GM23338 (cell line): ENCODE measurements around the gene LONRF3. TPM values are rescaled to one million over a fixed set of nuclear protein-coding genes. Genes with fewer than 3 reads are reported as not detected.

Experiments
- ATAC-seq: fragments of 200-7000 bp; cut with Tn5 transposase; 3 replicates; pipeline ENCODE4 v1.9.1; 2020
- DNase-seq: peaks from one replicate; pipeline ENCODE4 v3.0.0-alpha.2; 2015; ENCODE audit warnings: low spot score
- H2AFZ ChIP-seq: fragments of 200-600 bp; sonication (generic); 2 replicates; pipeline ENCODE4 v1.8.0; 2016; ENCODE audit warnings: antibody characterized with exemption, mild to moderate bottlenecking, moderate library complexity
- H3F3A ChIP-seq: fragments of 200-600 bp; sonication (generic); replicated peaks from 2 replicates; pipeline ENCODE4 v1.8.0; 2017; ENCODE audit warnings: antibody characterized with exemption, mixed run types, low read depth
- H3K27ac ChIP-seq: fragments of 200-600 bp; sonication (generic); 2 replicates; pipeline ENCODE4 v1.6.1; 2016; ENCODE audit warnings: low read depth
- H3K27me3 ChIP-seq: fragments of 200-600 bp; sonication (generic); 2 replicates; pipeline ENCODE4 v1.8.0; 2016; ENCODE audit warnings: mild to moderate bottlenecking, mixed run types, moderate library complexity; ENCODE audit not compliant: insufficient read depth
- H3K36me3 ChIP-seq: fragments of 200-600 bp; sonication (generic); 2 replicates; pipeline ENCODE4 v1.8.0; 2016; ENCODE audit warnings: mild to moderate bottlenecking; ENCODE audit not compliant: insufficient read depth
- H3K4me1 ChIP-seq: fragments of 200-600 bp; sonication (generic); 2 replicates; pipeline ENCODE4 v1.8.0; 2016; ENCODE audit warnings: mild to moderate bottlenecking, moderate library complexity; ENCODE audit not compliant: insufficient read depth
- H3K4me2 ChIP-seq: fragments of 200-600 bp; sonication (generic); 2 replicates; pipeline ENCODE4 v1.7.1; 2017; ENCODE audit warnings: mixed run types
- H3K4me3 ChIP-seq: fragments of 200-600 bp; sonication (generic); 2 replicates; pipeline ENCODE4 v1.6.1; 2016; ENCODE audit warnings: mixed run types
- H3K79me2 ChIP-seq: fragments of 200-600 bp; sonication (generic); replicated peaks from 2 replicates; pipeline ENCODE4 v1.8.0; 2017; ENCODE audit warnings: mild to moderate bottlenecking; ENCODE audit not compliant: insufficient read depth
- H3K9me2 ChIP-seq: fragments of 200-600 bp; sonication (generic); 2 replicates; pipeline ENCODE4 v1.8.0; 2017; ENCODE audit not compliant: insufficient read depth
- H4K20me1 ChIP-seq: fragments of 200-600 bp; sonication (generic); replicated peaks from 2 replicates; pipeline ENCODE4 v1.8.0; 2017; ENCODE audit warnings: mild to moderate bottlenecking; ENCODE audit not compliant: insufficient read depth
- H3K27ac Mint-ChIP-seq: 2 replicates; pipeline ENCODE4 v1.8.0; 2020; ENCODE audit warnings: inconsistent platforms, mild to moderate bottlenecking, moderate library complexity, mixed read lengths
- H3K27me3 Mint-ChIP-seq: 3 replicates; pipeline ENCODE4 v1.8.0; 2022; ENCODE audit warnings: low read depth, mild to moderate bottlenecking, moderate library complexity, mixed read lengths, inconsistent platforms; ENCODE audit not compliant: insufficient read depth, poor library complexity
- H3K36me3 Mint-ChIP-seq: 3 replicates; pipeline ENCODE4 v1.8.0; 2021; ENCODE audit warnings: low read depth, mild to moderate bottlenecking, inconsistent platforms, moderate library complexity, mixed read lengths
- H3K4me1 Mint-ChIP-seq: 3 replicates; pipeline ENCODE4 v1.8.0; 2020; ENCODE audit warnings: mild to moderate bottlenecking, inconsistent platforms, mixed read lengths
- H3K4me3 Mint-ChIP-seq: 3 replicates; pipeline ENCODE4 v1.8.0; 2021; ENCODE audit warnings: moderate library complexity, mild to moderate bottlenecking, inconsistent platforms, mixed read lengths
- H3K9me3 Mint-ChIP-seq: 3 replicates; pipeline ENCODE4 v1.8.0; 2020; ENCODE audit warnings: moderate library complexity, mild to moderate bottlenecking, inconsistent platforms, mixed read lengths
- CREB1 ChIP-seq: fragments of 250-450 bp; sonication (Bioruptor Pico); IDR thresholded peaks from 2 replicates; pipeline ENCODE4 v1.5.0; 2020; ENCODE audit warnings: low read depth, mild to moderate bottlenecking, moderate library complexity
- ETS1 ChIP-seq: IDR thresholded peaks from 2 replicates; pipeline ENCODE4 v1.6.1; 2016; ENCODE audit warnings: antibody characterized with exemption
- EZH2 ChIP-seq: fragments of 200-600 bp; sonication (generic); IDR thresholded peaks from one replicate; pipeline ENCODE4 v1.8.0; 2017; ENCODE audit warnings: antibody characterized with exemption, mild to moderate bottlenecking, low read depth; ENCODE audit not compliant: unreplicated experiment
- EZH2phosphoT487 ChIP-seq: fragments of 200-600 bp; sonication (generic); IDR thresholded peaks from one replicate; pipeline ENCODE4 v1.8.1; 2018; ENCODE audit warnings: antibody characterized with exemption; ENCODE audit not compliant: unreplicated experiment
- JUNB ChIP-seq: IDR thresholded peaks from one replicate; pipeline ENCODE4 v1.6.1; 2016; ENCODE audit warnings: antibody characterized with exemption; ENCODE audit not compliant: unreplicated experiment
- NANOG ChIP-seq: IDR thresholded peaks from 2 replicates; pipeline ENCODE4 v1.6.1; 2016; ENCODE audit warnings: antibody characterized with exemption, borderline replicate concordance
- POLR2AphosphoS5 ChIP-seq: IDR thresholded peaks from 2 replicates; pipeline ENCODE4 v1.6.1; 2016; ENCODE audit warnings: antibody characterized with exemption, low read depth
- REST ChIP-seq: IDR thresholded peaks from one replicate; pipeline ENCODE4 v1.6.1; 2018; ENCODE audit warnings: antibody characterized with exemption; ENCODE audit not compliant: unreplicated experiment
- ZNF114 ChIP-seq: fragments of 250-450 bp; sonication (Bioruptor Pico); IDR thresholded peaks from 2 replicates; pipeline ENCODE4 v1.5.0; 2020; ENCODE audit warnings: mild to moderate bottlenecking, moderate library complexity
- polyA plus RNA-seq: library from polyadenylated mRNA; unstranded; fragments of >200 nt; fragmentation: Nextera tagmentation; extraction: Ambion mirVana; gene quantifications from 2 replicates; pipeline ENCODE4 v1.2.1, GENCODE V29; 2016
- total RNA-seq: library from RNA; depleted of rRNA; stranded (reverse); fragments of >200 nt; shearing (Covaris generic); gene quantifications from 2 replicates; pipeline ENCODE4 v1.2.3, GENCODE V29; 2014
- TF ChIP-seq, protein P1 (sequence below), 2 experiments: fragments of 200-600 bp in 1 of 2; sonication (generic) in 1 of 2; conservative IDR thresholded peaks; 2 replicates each; pipeline versions ENCODE4 v1.5.1 to v1.6.1; 2016 to 2017; ENCODE audit warnings: antibody characterized with exemption in 2 of 2, low read depth in 2 of 2, mild to moderate bottlenecking in 2 of 2, moderate library complexity in 1 of 2

The LONRF3 gene
- total and polyA plus RNA-seq, 2 experiments from 2014 or later = 0.10 TPM; not detected in 1

GRCh38 chrX:119041175-119041574, 66.8 kb downstream of the LONRF3 start (continued):
- TF ChIP-seq JUNB (no peak), EZH2phosphoT487 (no peak), NANOG (no peak), ETS1 (no peak), POLR2AphosphoS5 (no peak)

GRCh38 chrX:119042040-119042439, 67.6 kb downstream of the LONRF3 start:
- no peaks in the 10 kb centered on the region for H4K20me1 ChIP-seq
- Mint-ChIP-seq H3K9me3 (no peaks in the 10 kb centered on the region), H3K27me3 (peaks cover 2% of the 10 kb centered on the region), H3K4me1 (peaks cover 5% of the 10 kb centered on the region; the same call in 1 of the 3 replicates), H3K27ac (no peak overlapping the region), H3K36me3 (no peaks in the 10 kb centered on the region), H3K4me3 (no peak overlapping the region)
- no peaks in the 10 kb centered on the region for H3K79me2 ChIP-seq
- no peaks in the 10 kb centered on the region for H3K36me3 ChIP-seq
- H3K4me1 ChIP-seq = no peaks in the 10 kb centered on the region
- H3K4me3 ChIP-seq = no peak overlapping the region
- H3K4me2 ChIP-seq = no peak overlapping the region
- no peak overlapping the region for H3K27ac ChIP-seq
- DNase-seq (no peak), ATAC-seq (no peak)
- H3K9me2 ChIP-seq = no peaks in the 10 kb centered on the region
- no peak for TF ChIP-seq ETS1
- TF ChIP-seq CREB1 = no peak
- TF ChIP-seq REST = no peak
- TF ChIP-seq POLR2AphosphoS5 = no peak
- no peak for TF ChIP-seq EZH2phosphoT487
- no peak for TF ChIP-seq EZH2
- no peak for TF ChIP-seq JUNB
- TF ChIP-seq, protein P1, sequence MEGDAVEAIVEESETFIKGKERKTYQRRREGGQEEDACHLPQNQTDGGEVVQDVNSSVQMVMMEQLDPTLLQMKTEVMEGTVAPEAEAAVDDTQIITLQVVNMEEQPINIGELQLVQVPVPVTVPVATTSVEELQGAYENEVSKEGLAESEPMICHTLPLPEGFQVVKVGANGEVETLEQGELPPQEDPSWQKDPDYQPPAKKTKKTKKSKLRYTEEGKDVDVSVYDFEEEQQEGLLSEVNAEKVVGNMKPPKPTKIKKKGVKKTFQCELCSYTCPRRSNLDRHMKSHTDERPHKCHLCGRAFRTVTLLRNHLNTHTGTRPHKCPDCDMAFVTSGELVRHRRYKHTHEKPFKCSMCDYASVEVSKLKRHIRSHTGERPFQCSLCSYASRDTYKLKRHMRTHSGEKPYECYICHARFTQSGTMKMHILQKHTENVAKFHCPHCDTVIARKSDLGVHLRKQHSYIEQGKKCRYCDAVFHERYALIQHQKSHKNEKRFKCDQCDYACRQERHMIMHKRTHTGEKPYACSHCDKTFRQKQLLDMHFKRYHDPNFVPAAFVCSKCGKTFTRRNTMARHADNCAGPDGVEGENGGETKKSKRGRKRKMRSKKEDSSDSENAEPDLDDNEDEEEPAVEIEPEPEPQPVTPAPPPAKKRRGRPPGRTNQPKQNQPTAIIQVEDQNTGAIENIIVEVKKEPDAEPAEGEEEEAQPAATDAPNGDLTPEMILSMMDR (conservative IDR thresholded peaks at IDR 0.05; ENCODE audit: low read depth in 2 of 2) = no peak
- TF ChIP-seq ZNF114 = no peak
- TF ChIP-seq NANOG = no peak
- no peaks in the 10 kb centered on the region for H3K27me3 ChIP-seq
- no peaks in the 10 kb centered on the region for H3F3A ChIP-seq
- H2AFZ ChIP-seq = no peak overlapping the region
